Natural killer cell (primary cell): ENCODE data around the gene PDCD4. TPM values are rescaled to one million over a fixed set of nuclear protein-coding genes. Genes with fewer than 3 reads are reported as not detected.
A peak's percentile ranks its signal among the peaks of the same experiment; 100 is the strongest.
"Not testable (repeated sequence)": the region's sequence is repeated elsewhere in the genome, so short reads cannot be mapped to it uniquely, and the experiment has no call there.

Experiments used
- ATAC-seq, 3 donors: fragments of 150-1000 bp in 2 of 3; fragments of 200-7000 bp in 1 of 3; cut with Tn5 transposase; 1 replicate in 1 of 3; 2 replicates in 2 of 3; pipeline ENCODE4 v1.10.0; 2021; ENCODE audit warnings: mild to moderate bottlenecking in 2 of 3, moderate library complexity in 2 of 3
- DNase-seq, 2 donors: peaks; one replicate each; pipeline versions ENCODE4 v3.0.0 to v3.0.0-alpha.2; 2013 to 2021; ENCODE audit warnings: mixed read lengths in 1 of 2
- H3K27ac ChIP-seq: one replicate; pipeline ENCODE4 v1.5.1; 2013; ENCODE audit warnings: mild to moderate bottlenecking, low read length
- H3K27me3 ChIP-seq: one replicate; pipeline ENCODE4 v1.6.1; 2013; ENCODE audit warnings: low read length; ENCODE audit not compliant: control insufficient read depth, insufficient read depth
- H3K36me3 ChIP-seq: one replicate; pipeline ENCODE4 v1.6.1; 2013; ENCODE audit warnings: low read length; ENCODE audit not compliant: control insufficient read depth, insufficient read depth
- H3K4me1 ChIP-seq: one replicate; pipeline ENCODE4 v1.6.1; 2013; ENCODE audit warnings: low read length; ENCODE audit not compliant: control insufficient read depth, insufficient read depth
- H3K4me3 ChIP-seq: one replicate; pipeline ENCODE4 v1.5.1; 2013; ENCODE audit warnings: low read length
- H3K9me3 ChIP-seq: one replicate; pipeline ENCODE4 v1.6.1; 2013; ENCODE audit warnings: low read length; ENCODE audit not compliant: control insufficient read depth, insufficient read depth
- H3K27ac Mint-ChIP-seq, 2 donors: one replicate each; pipeline ENCODE4 v1.8.0; 2022; ENCODE audit warnings: mild to moderate bottlenecking in 2 of 2, mixed read lengths in 2 of 2, moderate library complexity in 1 of 2
- H3K27me3 Mint-ChIP-seq, 2 donors: one replicate each; pipeline ENCODE4 v1.8.0; 2022; ENCODE audit warnings: low read depth in 2 of 2, mixed read lengths in 2 of 2
- H3K36me3 Mint-ChIP-seq: one replicate; pipeline ENCODE4 v1.8.0; 2022; ENCODE audit warnings: mixed read lengths
- H3K4me1 Mint-ChIP-seq, 2 donors: one replicate each; pipeline ENCODE4 v1.8.0; 2022; ENCODE audit warnings: mixed read lengths in 2 of 2
- H3K4me3 Mint-ChIP-seq: one replicate; pipeline ENCODE4 v1.8.0; 2022; ENCODE audit warnings: mild to moderate bottlenecking, moderate library complexity, mixed read lengths
- H3K9me3 Mint-ChIP-seq, 2 donors: one replicate each; pipeline ENCODE4 v1.8.0; 2022; ENCODE audit warnings: mixed read lengths in 2 of 2
- CTCF ChIP-seq: fragments of 200-600 bp; IDR thresholded peaks from one replicate; pipeline ENCODE4 v1.8.0; 2022; ENCODE audit warnings: antibody characterized with exemption
- WGBS: methylation state at CpG from one replicate; pipeline ENCODE4 v1.1.7; 2013; ENCODE audit warnings: missing lambda C conversion rate; ENCODE audit not compliant: insufficient coverage; 5-methylcytosine and 5-hydroxymethylcytosine counted together
- intact Hi-C: fragments of 100-400 bp; cut with micrococcal nuclease; formaldehyde crosslinking; loops from one replicate; pipeline ENCODE4 v1.14.2; 2022
- total RNA-seq, 4 donors: library from RNA; stranded (reverse); fragments of 120-200 nt in 1 of 4; gene quantifications; one replicate each; pipeline versions ENCODE4 v1.2.3 to v1.2.4, GENCODE V29; 2013 to 2022

Gene PDCD4
- total RNA-seq, 3 donors from 2014 or later (not counting 1 experiment from before 2014, with no cell fraction given) = 199 to 241 (median 222) TPM

GRCh38 chr10:110865809-110866482, 5.8 kb upstream of the PDCD4 start:
- DNase-seq (peak in 1 of 2 donors; percentile 57), ATAC-seq (no peak)
- no peaks in the 10 kb centered on the region for H3K27me3 ChIP-seq
- no peaks in the 10 kb centered on the region for H3K36me3 ChIP-seq
- TF ChIP-seq CTCF = no peak
- Mint-ChIP-seq H3K36me3 (no peaks in the 10 kb centered on the region), H3K27ac (peak overlapping the region; percentile 96 to 98), H3K4me3 (peak overlapping the region; percentile 87), H3K27me3 (no peaks in the 10 kb centered on the region), H3K9me3 (no peaks in the 10 kb centered on the region), H3K4me1 (peaks cover 91 to 96% of the 10 kb centered on the region in 2 donors)
- peaks cover 82% of the 10 kb centered on the region for H3K4me1 ChIP-seq
- no peak overlapping the region for H3K4me3 ChIP-seq
- H3K27ac ChIP-seq = peak overlapping the region; percentile 92
- H3K9me3 ChIP-seq = no peaks in the 10 kb centered on the region
- 41% methylated on average over 3 of the region's 4 CpGs for WGBS
- intact Hi-C loops = loop anchor here (2.0 kb wide), 1 partner anchor 361 kb away; no protein-coding TSS in a partner anchor

GRCh38 chr10:110867011-110867806, 4.5 kb upstream of the PDCD4 start:
- H3K27me3 Mint-ChIP-seq, H3K27me3 ChIP-seq, intact Hi-C loops, H3K9me3 Mint-ChIP-seq, H3K4me3 ChIP-seq, H3K36me3 ChIP-seq, H3K36me3 Mint-ChIP-seq, H3K9me3 ChIP-seq, ATAC-seq: not testable (repeated sequence)
- Mint-ChIP-seq H3K4me3 (peak overlapping the region; percentile 97), H3K4me1 (peaks cover 94 to 96% of the 10 kb centered on the region in 2 donors), H3K27ac (peak overlapping the region; percentile 96 to 98)
- H3K4me1 ChIP-seq = peaks cover 83% of the 10 kb centered on the region
- H3K27ac ChIP-seq = peak overlapping the region; percentile 92
- WGBS = 71% methylated on average over 6 of the region's 8 CpGs
- peak in 1 of 2 donors; percentile 42 for DNase-seq

DNA sequence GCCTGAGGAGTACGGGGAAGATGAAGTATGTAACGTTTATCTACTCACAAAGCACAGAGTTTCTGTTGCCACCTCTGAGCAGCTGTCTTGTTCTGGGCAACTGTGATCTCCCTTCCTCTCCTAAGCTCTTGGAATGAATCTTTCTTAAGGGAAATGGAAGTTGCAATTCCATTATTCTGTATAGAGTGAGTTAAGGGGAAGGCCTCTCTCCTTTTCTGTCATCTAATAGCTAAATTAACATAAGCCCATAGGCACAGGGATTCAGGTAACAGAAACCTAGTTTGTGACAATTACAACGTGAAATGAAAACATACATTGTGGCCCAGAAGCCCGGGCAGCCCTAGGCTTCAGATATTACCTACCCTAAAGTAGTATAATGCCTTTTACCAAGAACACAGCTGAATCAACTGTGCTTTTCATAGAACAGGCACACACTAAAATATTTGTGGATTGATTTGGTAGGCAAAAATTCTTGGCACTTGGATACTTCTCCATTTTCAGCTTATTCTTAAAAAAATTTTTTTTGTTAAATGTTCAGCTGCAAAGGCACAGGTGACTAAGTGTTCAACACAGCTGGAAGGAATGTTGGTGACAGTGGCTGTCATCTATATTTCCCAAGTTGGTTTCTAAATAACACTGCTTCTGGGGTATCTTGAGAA, 3.8 kb upstream of the PDCD4 start:
- peak in 1 of 2 donors; percentile 32 for DNase-seq
- peak overlapping the region; percentile 96 to 98 for H3K27ac Mint-ChIP-seq
- H3K9me3 Mint-ChIP-seq = no peaks in the 10 kb centered on the region
- no peak for ATAC-seq
- no peaks in the 10 kb centered on the region for H3K36me3 Mint-ChIP-seq
- H3K4me1 Mint-ChIP-seq = peaks cover 89 to 91% of the 10 kb centered on the region in 2 donors
- no peak overlapping the region for H3K4me3 ChIP-seq
- TF ChIP-seq CTCF = no peak
- H3K27ac ChIP-seq = peak overlapping the region; percentile 92
- intact Hi-C loops = no loop called here
- no peaks in the 10 kb centered on the region for H3K36me3 ChIP-seq
- WGBS = 25% methylated on average over 2 of the region's 4 CpGs
- H3K27me3 Mint-ChIP-seq = no peaks in the 10 kb centered on the region
- no peaks in the 10 kb centered on the region for H3K9me3 ChIP-seq
- H3K4me3 Mint-ChIP-seq = peak overlapping the region; percentile 97
- H3K27me3 ChIP-seq = no peaks in the 10 kb centered on the region
- peaks cover 77% of the 10 kb centered on the region for H3K4me1 ChIP-seq

DNA sequence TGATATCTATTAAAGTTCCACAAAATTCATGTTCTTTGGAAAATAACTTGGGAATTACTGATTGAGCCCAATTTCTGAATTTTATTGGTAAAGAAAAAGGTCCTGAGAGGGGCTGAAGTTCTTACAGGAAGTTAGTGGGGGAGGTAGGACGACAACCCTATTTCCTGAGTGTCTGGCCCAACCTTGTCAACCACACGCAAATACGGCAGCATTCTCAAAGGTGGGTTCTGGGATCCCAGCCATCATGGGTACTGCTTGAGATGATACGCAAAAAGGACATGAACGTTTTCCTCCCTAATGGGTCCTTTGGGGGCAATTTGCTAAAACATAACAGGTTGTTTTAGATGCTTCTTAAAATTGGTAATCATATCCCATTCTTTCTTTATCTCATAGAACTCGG, 2.7 kb upstream of the PDCD4 start:
- no peaks in the 10 kb centered on the region for H3K36me3 Mint-ChIP-seq
- peaks cover 84 to 91% of the 10 kb centered on the region in 2 donors for H3K4me1 Mint-ChIP-seq
- no peak overlapping the region for H3K4me3 ChIP-seq
- no peaks in the 10 kb centered on the region for H3K27me3 ChIP-seq
- peak overlapping the region; percentile 96 to 98 for H3K27ac Mint-ChIP-seq
- peaks cover 71% of the 10 kb centered on the region for H3K4me1 ChIP-seq
- ATAC-seq = peak in 1 of 3 donors; percentile 16
- H3K9me3 Mint-ChIP-seq = no peaks in the 10 kb centered on the region
- intact Hi-C loops = no loop called here
- H3K9me3 ChIP-seq = no peaks in the 10 kb centered on the region
- peak overlapping the region; percentile 97 for H3K4me3 Mint-ChIP-seq
- no peak for TF ChIP-seq CTCF
- H3K36me3 ChIP-seq = no peaks in the 10 kb centered on the region
- H3K27me3 Mint-ChIP-seq = no peaks in the 10 kb centered on the region
- H3K27ac ChIP-seq = peak overlapping the region; percentile 92
- WGBS = 2% methylated on average over 5 of the region's 6 CpGs
- peak in 1 of 2 donors; percentile 90 for DNase-seq
